ENCODE results near the gene SIL1. TPM values are rescaled to one million over a fixed set of nuclear protein-coding genes. Genes with fewer than 3 reads are reported as not detected.

The SIL1 gene
- total RNA-seq, 1 experiment from 2014 or later = 10.7 TPM

- H3K4me3 Mint-ChIP-seq = no peak overlapping the region
- H3K27ac Mint-ChIP-seq = no peak overlapping the region; the same call in 1 of the 2 replicates
These were observed 299.4 kb downstream of the SIL1 start for GRCh38 chr5:138898742-138899141.

GRCh38 chr5:138898299-138898698, 299.9 kb downstream of the SIL1 start:
- Mint-ChIP-seq H3K4me3 (no peak overlapping the region), H3K27me3 (ENCODE audit: low read depth) (no peaks in the 10 kb centered on the region), H3K36me3 (peaks cover 28% of the 10 kb centered on the region), H3K4me1 (peaks cover 17% of the 10 kb centered on the region), H3K9me3 (no peaks in the 10 kb centered on the region), H3K27ac (no peak overlapping the region)
- ATAC-seq = no peak
- ChIA-PET CTCF (interaction anchor here (1.8 kb wide), 1 partner anchor 109 kb away, joined by 7 read pairs; no protein-coding TSS in a partner anchor), POLR2A (no interaction called here)
- no peak for DNase-seq (ENCODE audit: low spot score)
- no peak for TF ChIP-seq CBFB (CRISPR knock-in tag; IDR thresholded peaks at IDR 0.05; ENCODE audit: low read depth)
- no peak for TF ChIP-seq JAZF1 (CRISPR knock-in tag; IDR thresholded peaks at IDR 0.05)
- no peak for TF ChIP-seq ZNF396 (CRISPR knock-in tag; IDR thresholded peaks at IDR 0.05; ENCODE audit: borderline replicate concordance)
- no peak for TF ChIP-seq E2F1 (CRISPR knock-in tag; IDR thresholded peaks at IDR 0.05)

More at GRCh38 chr5:138898742-138899141, 299.4 kb downstream of the SIL1 start:
- peaks cover 32% of the 10 kb centered on the region for H3K36me3 Mint-ChIP-seq
- H3K27me3 Mint-ChIP-seq (ENCODE audit: low read depth) = no peaks in the 10 kb centered on the region
- no peak for TF ChIP-seq MYBL2 (CRISPR knock-in tag; IDR thresholded peaks at IDR 0.05)
- no peak for TF ChIP-seq ZNF425 (CRISPR knock-in tag; conservative IDR thresholded peaks at IDR 0.05)
- TF ChIP-seq ERG (CRISPR knock-in tag; IDR thresholded peaks at IDR 0.05) = no peak
- no peak for TF ChIP-seq EMX1 (CRISPR knock-in tag; IDR thresholded peaks at IDR 0.05)
- no peak for TF ChIP-seq ZNF232 (CRISPR knock-in tag; IDR thresholded peaks at IDR 0.05)
- TF ChIP-seq RELA (CRISPR knock-in tag; IDR thresholded peaks at IDR 0.05; ENCODE audit: borderline replicate concordance) = no peak
- no peak for TF ChIP-seq FOXJ3 (CRISPR knock-in tag; IDR thresholded peaks at IDR 0.05; ENCODE audit: borderline replicate concordance)
- TF ChIP-seq ZNF671 (CRISPR knock-in tag; IDR thresholded peaks at IDR 0.05) = no peak
- CTCF ChIA-PET = interaction anchor here (1.8 kb wide), 1 partner anchor 109 kb away, joined by 7 read pairs; no protein-coding TSS in a partner anchor
- DNase-seq (ENCODE audit: low spot score) (no peak), ATAC-seq (no peak)
- POLR2A ChIA-PET = no interaction called here
- H3K9me3 Mint-ChIP-seq = no peaks in the 10 kb centered on the region
- peaks cover 17% of the 10 kb centered on the region for H3K4me1 Mint-ChIP-seq

Other genes starting within 250 kb of the SIL1 start
- 228 to 290 TPM (median 233 TPM) in 3 replicates for gene MATR3, start 95.4 kb upstream of the SIL1 start, total RNA-seq (2021)
- gene PAIP2, start 143.5 kb upstream of the SIL1 start, total RNA-seq (2021) = 122 to 126 TPM (median 126 TPM) in 3 replicates
- not detected in 3 replicates for gene SLC23A1, start 184.9 kb upstream of the SIL1 start, total RNA-seq (2021)
- 0.85 to 1.8 TPM (median 1.1 TPM) in 3 replicates for gene MZB1, start 191.5 kb upstream of the SIL1 start, total RNA-seq (2021)
- gene PROB1, start 196.7 kb upstream of the SIL1 start, total RNA-seq (2021) = 2.5 to 3.3 TPM (median 3.2 TPM) in 3 replicates
- 12.9 to 13.9 TPM (median 13.2 TPM) in 3 replicates for gene SPATA24, start 205.7 kb upstream of the SIL1 start, total RNA-seq (2021)
- 23.7 to 29.1 TPM (median 28.9 TPM) in 3 replicates for gene DNAJC18, start 241.2 kb upstream of the SIL1 start, total RNA-seq (2021)

Measured in WTC11 (cell line).